ENCODE measurements around the gene SERPINA5.
"Not testable (repeated sequence)": the region's sequence is repeated elsewhere in the genome, so short reads cannot be mapped to it uniquely, and the experiment has no call there.

The SERPINA5 gene

GRCh38 chr14:94623856-94624499 is 42.8 kb downstream of the SERPINA5 start:
- no peak for DNase-seq (ENCODE audit: low read depth)

- no peak for DNase-seq (ENCODE audit: low read depth)
Measured at GRCh38 chr14:94624537-94625352, 43.5 kb downstream of the SERPINA5 start.

GRCh38 chr14:94625353-94625635 is 44.1 kb downstream of the SERPINA5 start:
- DNase-seq (ENCODE audit: low read depth): no peak

- no peak for DNase-seq (ENCODE audit: low read depth)
Measured at GRCh38 chr14:94628578-94628977, 47.4 kb downstream of the SERPINA5 start.

GRCh38 chr14:94630396-94630795 is 49.2 kb downstream of the SERPINA5 start:
- DNase-seq (ENCODE audit: low read depth): no peak

- no peak for DNase-seq (ENCODE audit: low read depth)
Measured at GRCh38 chr14:94631050-94631449, 49.8 kb downstream of the SERPINA5 start.

GRCh38 chr14:94631536-94632304 is 50.5 kb downstream of the SERPINA5 start:
- DNase-seq (ENCODE audit: low read depth): no peak

GRCh38 chr14:94632305-94632590 is 51.0 kb downstream of the SERPINA5 start:
- no peak for DNase-seq (ENCODE audit: low read depth)

- DNase-seq (ENCODE audit: low read depth): no peak
Measured at GRCh38 chr14:94633121-94633520, 51.9 kb downstream of the SERPINA5 start.

- no peak for DNase-seq (ENCODE audit: low read depth)
Measured at GRCh38 chr14:94635154-94635553, 53.9 kb downstream of the SERPINA5 start.

GRCh38 chr14:94636744-94637412 is 55.7 kb downstream of the SERPINA5 start:
- DNase-seq (ENCODE audit: low read depth): no peak

GRCh38 chr14:94637814-94638213 is 56.6 kb downstream of the SERPINA5 start:
- DNase-seq (ENCODE audit: low read depth): not testable (repeated sequence)

GRCh38 chr14:94638339-94638738 is 57.1 kb downstream of the SERPINA5 start:
- DNase-seq (ENCODE audit: low read depth): no peak

- no peak for DNase-seq (ENCODE audit: low read depth)
Measured at GRCh38 chr14:94638961-94639817, 58.0 kb downstream of the SERPINA5 start.

- DNase-seq (ENCODE audit: low read depth): no peak
Measured at GRCh38 chr14:94640721-94641631, 59.8 kb downstream of the SERPINA5 start.

GRCh38 chr14:94641632-94641955 is 60.4 kb downstream of the SERPINA5 start:
- no peak for DNase-seq (ENCODE audit: low read depth)

Data from activated T-cell treated with anti-CD3 and anti-CD28 coated beads for 24 hours (primary cell).